Neural cell (in vitro differentiated cells): ENCODE results near the gene GUCA1A. TPM values are rescaled to one million over a fixed set of nuclear protein-coding genes. Genes with fewer than 3 reads are reported as not detected.

Source experiments
- H2AFZ ChIP-seq: fragments of 200-600, 300-800 bp; sonication (generic), shearing (Covaris generic); 2 replicates; pipeline ENCODE4 v1.6.0; 2014; ENCODE audit warnings: low read depth, mild to moderate bottlenecking, antibody characterized with exemption, low read length, moderate library complexity
- H3F3A ChIP-seq: fragments of 200-600 bp; shearing (Covaris generic); 2 replicates; pipeline ENCODE4 v1.6.1; 2016; ENCODE audit warnings: mild to moderate bottlenecking, moderate library complexity, mixed read lengths, antibody characterized with exemption, low read length; ENCODE audit not compliant: insufficient read depth, poor library complexity, severe bottlenecking
- H3K27ac ChIP-seq: fragments of 200-600, 300-800 bp; sonication (generic), shearing (Covaris generic); 2 replicates; pipeline ENCODE4 v1.5.1; 2014; ENCODE audit warnings: mild to moderate bottlenecking, low read length, moderate library complexity
- H3K27me3 ChIP-seq: fragments of 300-800, 200-600 bp; sonication (generic), shearing (Covaris generic); 2 replicates; pipeline ENCODE4 v1.6.0; 2014; ENCODE audit warnings: mild to moderate bottlenecking, low read depth, low read length, moderate library complexity; ENCODE audit not compliant: insufficient read depth
- H3K36me3 ChIP-seq: fragments of 300-800, 200-600 bp; sonication (generic), shearing (Covaris generic); 2 replicates; pipeline ENCODE4 v1.5.1; 2014; ENCODE audit warnings: mild to moderate bottlenecking, antibody characterized with exemption, low read length, moderate library complexity; ENCODE audit not compliant: insufficient read depth
- H3K4me2 ChIP-seq: fragments of 300-800, 200-600 bp; sonication (generic), shearing (Covaris generic); 2 replicates; pipeline ENCODE4 v1.6.0; 2014; ENCODE audit warnings: mild to moderate bottlenecking, low read length
- H3K4me3 ChIP-seq: fragments of 300-800, 200-600 bp; sonication (generic), shearing (Covaris generic); 2 replicates; pipeline ENCODE4 v1.5.1; 2014; ENCODE audit warnings: mild to moderate bottlenecking, low read length, moderate library complexity
- H3K79me2 ChIP-seq: fragments of 200-600 bp; shearing (Covaris generic); replicated peaks from 2 replicates; pipeline ENCODE4 v1.6.0; 2014; ENCODE audit warnings: mild to moderate bottlenecking, low read length, moderate library complexity; ENCODE audit not compliant: insufficient read depth
- H3K9ac ChIP-seq: fragments of 300-800, 200-600 bp; sonication (generic), shearing (Covaris generic); 2 replicates; pipeline ENCODE4 v1.6.1; 2016; ENCODE audit warnings: mild to moderate bottlenecking, low read length, mixed read lengths
- H3K9me2 ChIP-seq: fragments of 200-600 bp; shearing (Covaris generic); 2 replicates; pipeline ENCODE4 v1.6.1; 2016; ENCODE audit warnings: mild to moderate bottlenecking, low read length, mixed read lengths; ENCODE audit not compliant: insufficient read depth
- H3K9me3 ChIP-seq: fragments of 200-600, 300-800 bp; sonication (generic), shearing (Covaris generic); 2 replicates; pipeline ENCODE4 v1.6.1; 2016; ENCODE audit warnings: mild to moderate bottlenecking, mixed run types, low read length, moderate library complexity, mixed read lengths
- H4K20me1 ChIP-seq: fragments of 200-600 bp; shearing (Covaris generic); 2 replicates; pipeline ENCODE4 v1.6.1; 2016; ENCODE audit warnings: mild to moderate bottlenecking, mixed run types; ENCODE audit not compliant: insufficient read depth
- EP300 ChIP-seq: fragments of 450-650 bp; conservative IDR thresholded peaks from 2 replicates; pipeline ENCODE4 v1.6.1; 2014; ENCODE audit warnings: antibody characterized with exemption, mild to moderate bottlenecking, moderate library complexity; ENCODE audit not compliant: poor library complexity, severe bottlenecking
- EZH2 ChIP-seq: fragments of 200-600, 300-800 bp; shearing (Covaris generic), sonication (generic); IDR thresholded peaks from 2 replicates; pipeline ENCODE4 v1.6.1; 2014; ENCODE audit warnings: antibody characterized with exemption, low read length, borderline replicate concordance, mild to moderate bottlenecking; ENCODE audit not compliant: insufficient read depth, poor library complexity, severe bottlenecking
- MXI1 ChIP-seq: fragments of 450-650 bp; conservative IDR thresholded peaks from 2 replicates; pipeline ENCODE4 v1.6.1; 2014; ENCODE audit warnings: antibody characterized with exemption, mild to moderate bottlenecking; ENCODE audit not compliant: poor library complexity, severe bottlenecking
- POLR2AphosphoS5 ChIP-seq: IDR thresholded peaks from 2 replicates; pipeline ENCODE4 v1.6.1; 2012
- RAD21 ChIP-seq: fragments of 450-650 bp; conservative IDR thresholded peaks from 2 replicates; pipeline ENCODE4 v1.6.1; 2014; ENCODE audit warnings: antibody characterized with exemption, mild to moderate bottlenecking, moderate library complexity
- SMC3 ChIP-seq: fragments of 450-650 bp; conservative IDR thresholded peaks from 2 replicates; pipeline ENCODE4 v1.6.1; 2014; ENCODE audit warnings: antibody characterized with exemption, mild to moderate bottlenecking, moderate library complexity; ENCODE audit not compliant: poor library complexity
- TAF1 ChIP-seq: IDR thresholded peaks from 2 replicates; pipeline ENCODE4 v1.6.1; 2012; ENCODE audit warnings: low read depth
- polyA plus RNA-seq: library from polyadenylated mRNA; depleted of rRNA; stranded (reverse); fragments of >200 nt; gene quantifications from 2 replicates; pipeline ENCODE4 v1.2.3, GENCODE V29; 2014
- TF ChIP-seq, protein P1 (sequence below): fragments of 450-650 bp; IDR thresholded peaks from 2 replicates; pipeline ENCODE4 v1.5.1; 2014; ENCODE audit warnings: antibody characterized with exemption, mild to moderate bottlenecking, moderate library complexity; ENCODE audit not compliant: poor library complexity, severe bottlenecking
- TF ChIP-seq, protein P2 (sequence below): IDR thresholded peaks from 2 replicates; pipeline ENCODE4 v1.6.1; 2012; ENCODE audit warnings: borderline replicate concordance

GUCA1A gene
- polyA plus RNA-seq, 1 donor from 2014 or later: 0.78 TPM

DNA sequence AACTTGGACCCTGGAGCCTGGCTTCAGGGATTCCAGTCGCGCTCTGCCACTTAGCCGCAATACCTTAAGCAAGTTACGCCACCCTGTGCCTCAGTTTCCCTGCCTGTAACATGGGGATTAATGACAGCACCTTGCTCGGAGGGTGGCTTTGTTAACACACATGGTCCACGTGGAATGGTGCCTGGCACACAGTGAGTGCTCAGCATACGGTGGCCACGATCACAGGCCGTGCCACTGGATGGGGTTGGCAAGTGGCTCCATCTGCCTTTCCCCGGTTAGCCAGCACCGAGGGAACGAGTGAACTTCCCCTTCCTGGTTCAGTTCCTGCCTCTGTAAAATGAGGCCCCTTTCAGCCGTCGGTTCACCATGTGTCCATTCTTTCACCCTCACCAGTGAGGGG is 47.9 kb upstream of the GUCA1A start:
- no peaks in the 10 kb centered on the region for H3K9me3 ChIP-seq
- H3K9me2 ChIP-seq: no peaks in the 10 kb centered on the region
- no peak overlapping the region for H3K4me3 ChIP-seq

DNA sequence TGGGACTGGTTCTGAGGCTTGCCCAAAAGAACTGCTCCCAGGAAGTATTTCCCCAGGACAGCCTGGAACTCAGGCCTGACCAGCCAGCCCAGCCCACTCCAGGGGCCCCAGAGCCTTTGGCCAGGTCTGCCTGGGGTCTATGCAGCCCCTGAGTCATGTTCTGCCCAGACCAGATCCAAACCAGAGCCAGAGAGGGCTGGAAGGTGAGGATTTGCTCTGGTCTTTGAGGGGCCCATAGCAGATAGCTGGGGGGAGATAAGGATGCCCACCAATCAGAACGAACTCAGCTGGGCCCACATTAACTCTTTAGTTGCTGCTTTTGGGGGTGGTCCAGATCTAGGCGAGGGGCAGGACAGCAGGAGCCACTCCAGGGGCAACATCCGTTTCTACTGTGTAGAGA is 47.5 kb upstream of the GUCA1A start:
- Histone ChIP-seq H4K20me1 (no peaks in the 10 kb centered on the region), H3K9me3 (no peaks in the 10 kb centered on the region), H3K79me2 (no peaks in the 10 kb centered on the region), H3K36me3 (no peaks in the 10 kb centered on the region), H2AFZ (no peak overlapping the region), H3K27me3 (no peaks in the 10 kb centered on the region), H3F3A (no peaks in the 10 kb centered on the region), H3K27ac (no peak overlapping the region), H3K9ac (no peak overlapping the region), H3K4me3 (no peak overlapping the region), H3K4me2 (no peak overlapping the region), H3K9me2 (no peaks in the 10 kb centered on the region)
- no peak for TF ChIP-seq EP300

More for the DNA sequence above, 47.9 kb upstream of the GUCA1A start:
- Histone ChIP-seq H3K36me3 (no peaks in the 10 kb centered on the region), H3K79me2 (no peaks in the 10 kb centered on the region), H3K9ac (no peak overlapping the region), H3K27ac (no peak overlapping the region), H4K20me1 (no peaks in the 10 kb centered on the region), H3F3A (no peaks in the 10 kb centered on the region), H3K27me3 (no peaks in the 10 kb centered on the region), H3K4me2 (no peak overlapping the region), H2AFZ (no peak overlapping the region)
- TF ChIP-seq MXI1 (no peak), TAF1 (no peak), RAD21 (no peak), EP300 (no peak), EZH2 (no peak), SMC3 (no peak), POLR2AphosphoS5 (no peak)
- TF ChIP-seq, protein P1, sequence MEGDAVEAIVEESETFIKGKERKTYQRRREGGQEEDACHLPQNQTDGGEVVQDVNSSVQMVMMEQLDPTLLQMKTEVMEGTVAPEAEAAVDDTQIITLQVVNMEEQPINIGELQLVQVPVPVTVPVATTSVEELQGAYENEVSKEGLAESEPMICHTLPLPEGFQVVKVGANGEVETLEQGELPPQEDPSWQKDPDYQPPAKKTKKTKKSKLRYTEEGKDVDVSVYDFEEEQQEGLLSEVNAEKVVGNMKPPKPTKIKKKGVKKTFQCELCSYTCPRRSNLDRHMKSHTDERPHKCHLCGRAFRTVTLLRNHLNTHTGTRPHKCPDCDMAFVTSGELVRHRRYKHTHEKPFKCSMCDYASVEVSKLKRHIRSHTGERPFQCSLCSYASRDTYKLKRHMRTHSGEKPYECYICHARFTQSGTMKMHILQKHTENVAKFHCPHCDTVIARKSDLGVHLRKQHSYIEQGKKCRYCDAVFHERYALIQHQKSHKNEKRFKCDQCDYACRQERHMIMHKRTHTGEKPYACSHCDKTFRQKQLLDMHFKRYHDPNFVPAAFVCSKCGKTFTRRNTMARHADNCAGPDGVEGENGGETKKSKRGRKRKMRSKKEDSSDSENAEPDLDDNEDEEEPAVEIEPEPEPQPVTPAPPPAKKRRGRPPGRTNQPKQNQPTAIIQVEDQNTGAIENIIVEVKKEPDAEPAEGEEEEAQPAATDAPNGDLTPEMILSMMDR: no peak
- TF ChIP-seq, protein P2, sequence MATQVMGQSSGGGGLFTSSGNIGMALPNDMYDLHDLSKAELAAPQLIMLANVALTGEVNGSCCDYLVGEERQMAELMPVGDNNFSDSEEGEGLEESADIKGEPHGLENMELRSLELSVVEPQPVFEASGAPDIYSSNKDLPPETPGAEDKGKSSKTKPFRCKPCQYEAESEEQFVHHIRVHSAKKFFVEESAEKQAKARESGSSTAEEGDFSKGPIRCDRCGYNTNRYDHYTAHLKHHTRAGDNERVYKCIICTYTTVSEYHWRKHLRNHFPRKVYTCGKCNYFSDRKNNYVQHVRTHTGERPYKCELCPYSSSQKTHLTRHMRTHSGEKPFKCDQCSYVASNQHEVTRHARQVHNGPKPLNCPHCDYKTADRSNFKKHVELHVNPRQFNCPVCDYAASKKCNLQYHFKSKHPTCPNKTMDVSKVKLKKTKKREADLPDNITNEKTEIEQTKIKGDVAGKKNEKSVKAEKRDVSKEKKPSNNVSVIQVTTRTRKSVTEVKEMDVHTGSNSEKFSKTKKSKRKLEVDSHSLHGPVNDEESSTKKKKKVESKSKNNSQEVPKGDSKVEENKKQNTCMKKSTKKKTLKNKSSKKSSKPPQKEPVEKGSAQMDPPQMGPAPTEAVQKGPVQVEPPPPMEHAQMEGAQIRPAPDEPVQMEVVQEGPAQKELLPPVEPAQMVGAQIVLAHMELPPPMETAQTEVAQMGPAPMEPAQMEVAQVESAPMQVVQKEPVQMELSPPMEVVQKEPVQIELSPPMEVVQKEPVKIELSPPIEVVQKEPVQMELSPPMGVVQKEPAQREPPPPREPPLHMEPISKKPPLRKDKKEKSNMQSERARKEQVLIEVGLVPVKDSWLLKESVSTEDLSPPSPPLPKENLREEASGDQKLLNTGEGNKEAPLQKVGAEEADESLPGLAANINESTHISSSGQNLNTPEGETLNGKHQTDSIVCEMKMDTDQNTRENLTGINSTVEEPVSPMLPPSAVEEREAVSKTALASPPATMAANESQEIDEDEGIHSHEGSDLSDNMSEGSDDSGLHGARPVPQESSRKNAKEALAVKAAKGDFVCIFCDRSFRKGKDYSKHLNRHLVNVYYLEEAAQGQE: no peak
